HG02885 (cell line): ENCODE data around the gene RBM6.
A peak's percentile ranks its signal among the peaks of the same experiment; 100 is the strongest.
"Not testable (repeated sequence)": the region's sequence is repeated elsewhere in the genome, so short reads cannot be mapped to it uniquely, and the experiment has no call there.

Experiments used
- ATAC-seq: cut with Tn5 transposase; IDR thresholded peaks from one replicate; pipeline ENCODE4 v1.9.1; 2021; ENCODE audit warnings: mild to moderate bottlenecking; ENCODE audit not compliant: unreplicated experiment, poor library complexity

The RBM6 gene

DNA sequence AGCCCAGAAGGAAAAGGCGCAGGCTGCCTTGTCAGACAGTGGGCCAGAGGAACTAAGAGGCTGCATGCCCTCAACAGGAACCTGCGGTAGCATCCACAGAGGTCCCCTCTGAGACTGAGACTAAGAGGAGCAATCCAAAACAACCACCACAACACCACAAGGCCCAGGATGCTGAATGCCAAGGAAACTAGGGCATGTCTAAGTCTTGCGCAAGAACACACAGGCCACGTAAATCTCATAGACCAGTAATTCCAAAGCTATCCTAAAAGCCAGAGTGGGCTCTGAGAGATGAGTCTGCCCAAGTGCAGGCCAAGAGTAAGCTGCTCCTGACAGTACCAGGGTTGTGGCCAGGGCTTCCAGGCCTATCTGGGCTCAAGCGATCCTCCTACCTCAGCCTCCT lies 23.3 kb upstream of the RBM6 start:
- no peak for ATAC-seq

DNA sequence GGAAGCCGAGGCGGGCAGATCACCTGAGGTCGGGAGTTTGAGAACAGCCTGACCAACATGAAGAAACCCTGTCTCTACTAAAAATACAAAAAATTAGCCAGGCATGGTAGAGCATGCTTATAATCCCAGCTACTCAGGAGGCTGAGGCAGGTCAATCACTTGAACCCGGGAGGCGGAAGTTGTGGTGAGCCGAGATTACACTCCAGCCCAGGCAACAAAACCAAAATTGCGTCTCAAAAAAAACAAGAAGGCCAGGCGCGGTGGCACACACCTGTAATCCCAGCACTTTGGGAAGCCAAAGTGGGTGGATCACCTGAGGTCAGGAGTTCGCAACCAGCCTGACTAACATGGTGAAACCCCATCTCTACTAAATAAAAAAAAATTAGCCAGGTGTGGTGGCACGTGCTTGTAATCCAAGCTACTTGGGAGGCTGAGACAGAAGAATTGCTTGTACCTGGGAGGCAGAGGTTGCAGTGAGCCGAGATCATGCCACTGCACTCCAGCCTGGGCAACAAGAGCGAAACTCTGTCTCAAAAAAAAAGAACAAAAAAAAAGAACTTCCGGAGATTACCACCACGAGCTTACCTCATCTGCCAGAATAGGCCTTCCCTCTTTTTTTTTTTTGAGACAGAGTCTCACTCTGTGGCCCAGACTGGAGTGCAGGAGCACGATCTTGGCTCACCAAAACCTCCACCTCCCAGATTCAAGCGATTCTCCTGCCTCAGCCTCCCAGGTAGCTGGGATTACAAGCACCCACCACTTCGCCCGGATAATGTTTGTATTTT lies 22.0 kb upstream of the RBM6 start:
- ATAC-seq = not testable (repeated sequence)

DNA sequence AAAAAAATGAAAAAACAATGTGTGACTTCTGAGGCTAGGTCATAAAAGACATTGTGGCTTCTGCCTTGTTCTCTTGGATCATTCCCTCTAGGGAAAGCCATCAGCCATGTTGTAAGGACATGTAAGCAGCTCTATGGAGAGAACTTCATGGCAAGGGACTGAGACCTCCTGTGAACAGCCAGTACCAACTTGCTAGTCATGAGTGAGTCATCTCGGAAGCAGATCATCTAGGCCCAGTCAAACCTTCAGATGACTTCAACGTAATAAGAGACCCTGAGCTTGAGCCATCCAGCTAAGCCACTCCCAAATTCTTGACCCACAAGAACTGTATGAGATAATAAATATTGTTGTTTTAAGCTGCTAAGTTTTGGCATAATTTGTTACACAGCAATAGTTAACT lies 15.3 kb upstream of the RBM6 start:
- ATAC-seq = no peak

DNA sequence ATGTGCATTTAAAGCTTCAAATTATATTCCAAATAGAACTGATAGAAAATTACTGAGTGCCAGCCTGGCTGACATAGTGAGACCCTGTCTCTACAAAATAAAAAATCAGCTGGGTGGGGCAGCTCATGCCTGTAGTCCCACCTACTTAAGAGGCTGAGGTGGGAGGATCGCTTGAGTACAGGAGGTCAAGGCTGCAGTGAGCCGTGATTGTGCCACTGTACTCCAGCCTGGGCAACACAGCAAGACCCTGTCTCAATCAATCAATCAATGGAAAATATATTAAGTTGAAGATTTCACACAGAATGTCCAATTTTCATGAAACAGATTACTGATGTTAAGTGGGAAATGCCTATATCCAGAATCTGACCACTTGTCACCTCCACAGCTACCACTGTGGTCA lies 14.5 kb upstream of the RBM6 start:
- no peak for ATAC-seq

DNA sequence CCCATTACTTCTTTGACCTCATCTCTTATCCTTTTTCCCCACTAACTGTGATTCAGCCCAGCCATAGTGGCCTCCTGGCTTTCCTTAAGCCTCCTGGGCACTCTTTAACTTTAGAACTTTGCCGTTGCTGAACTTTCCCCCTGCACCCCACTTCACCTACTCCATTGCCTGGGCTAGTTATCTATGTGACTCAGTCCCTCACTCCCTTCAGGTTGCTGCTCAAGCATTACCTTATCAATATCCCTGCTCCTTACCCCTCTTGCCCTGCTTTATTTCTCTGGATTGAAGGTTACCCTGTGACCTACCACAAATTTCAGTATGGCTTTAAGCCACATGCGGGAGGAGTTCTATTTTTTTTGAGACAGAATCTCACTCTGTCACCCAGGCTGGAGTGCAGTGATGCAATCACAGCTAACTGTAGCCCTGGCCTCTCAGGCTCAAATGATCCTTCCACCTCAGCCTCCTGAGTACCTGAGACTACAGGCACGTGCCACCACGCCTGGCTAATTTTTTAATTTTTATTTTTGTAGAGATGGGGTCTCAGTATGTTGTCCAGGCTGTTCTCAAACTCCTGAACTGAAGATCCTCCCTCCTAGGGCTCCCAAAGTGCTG lies 13.7 kb upstream of the RBM6 start:
- ATAC-seq = no peak

DNA sequence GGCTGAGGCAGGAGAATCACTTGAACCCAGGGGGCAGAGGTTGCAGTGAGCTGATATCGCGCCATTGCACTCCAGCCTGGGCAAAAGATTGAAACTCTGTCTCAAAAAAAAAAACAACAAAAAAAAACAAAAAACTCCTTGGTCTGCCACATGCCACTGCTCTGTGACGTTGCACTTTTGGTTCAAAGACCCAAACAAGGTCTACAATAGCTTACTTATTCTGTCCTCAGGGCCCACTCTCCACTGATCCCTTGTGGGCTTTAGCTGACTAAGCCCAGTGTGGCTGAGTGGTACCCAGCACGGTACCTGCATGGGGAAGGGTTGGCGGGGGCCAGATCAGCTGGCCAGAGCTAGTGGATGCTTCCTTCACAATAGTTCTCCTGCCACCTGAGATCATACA lies 12.2 kb upstream of the RBM6 start:
- ATAC-seq = no peak

DNA sequence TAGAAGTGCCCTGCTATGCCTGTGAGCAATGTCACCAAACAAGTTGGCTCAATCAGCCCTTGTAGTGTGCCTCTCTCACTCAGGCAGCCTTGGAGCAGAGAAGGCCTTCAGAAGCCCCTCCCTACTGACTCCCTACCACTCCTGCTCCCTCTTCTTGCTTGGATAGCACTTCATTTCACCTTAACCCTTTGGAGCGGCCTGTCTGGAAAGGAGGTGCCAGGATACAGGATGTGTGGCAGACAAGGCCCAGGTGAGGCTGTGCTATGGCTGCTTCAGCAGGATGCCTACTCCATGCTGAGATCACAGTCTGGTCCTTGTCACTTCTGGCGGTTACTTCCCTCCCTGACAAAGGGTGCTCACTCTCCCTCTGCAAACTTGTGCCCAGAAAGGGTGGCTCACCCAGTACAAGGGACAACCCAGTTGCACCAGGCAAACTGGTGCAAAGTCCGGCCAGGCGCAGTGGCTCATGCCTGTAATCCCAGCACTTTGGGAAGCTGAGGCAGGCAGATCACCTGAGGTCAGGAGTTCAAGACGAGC lies 11.4 kb upstream of the RBM6 start:
- no peak for ATAC-seq

DNA sequence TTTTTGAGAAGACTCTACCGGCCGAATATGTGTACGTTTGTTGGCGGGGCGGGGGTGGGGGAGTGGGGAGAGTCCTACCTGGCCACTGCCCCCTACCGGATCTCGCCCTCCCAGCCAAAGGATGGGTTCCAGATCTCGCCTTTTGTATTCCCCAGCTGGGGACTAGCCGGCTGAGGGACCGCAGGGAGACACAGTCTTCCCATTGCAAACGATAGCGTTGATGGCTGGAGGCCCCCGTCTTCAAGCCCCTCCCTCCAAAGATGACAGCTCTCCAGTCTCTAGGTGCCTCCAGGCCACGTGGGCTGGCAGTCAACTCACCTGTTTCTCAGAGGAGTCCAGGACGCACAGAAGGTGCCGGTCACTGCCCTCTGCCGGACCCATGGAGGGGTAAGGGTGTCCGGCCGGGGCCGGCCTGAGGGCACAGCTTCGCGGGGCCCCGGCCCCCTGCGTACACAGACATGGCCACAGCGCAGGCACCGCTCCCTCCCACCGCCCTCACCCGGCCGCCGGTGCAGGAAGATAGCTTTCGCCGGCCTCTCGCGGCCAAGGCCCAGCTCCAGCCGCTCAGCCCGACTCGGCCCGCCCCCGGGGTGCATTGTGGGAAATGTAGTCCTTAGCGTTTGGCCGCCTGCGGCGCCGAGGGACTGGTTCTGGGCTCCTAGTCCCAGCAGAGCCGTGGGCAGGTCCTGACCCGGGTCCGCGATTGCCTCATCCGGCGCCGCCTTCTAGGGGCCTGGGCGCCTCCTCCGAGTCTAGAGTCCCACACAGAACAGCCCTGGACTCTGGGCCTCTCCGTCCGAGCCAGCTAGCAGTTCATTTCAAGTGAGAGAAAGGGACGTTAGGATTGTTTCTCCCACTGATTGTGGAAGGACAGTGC lies 10.4 kb upstream of the RBM6 start, which contains the start of gene MON1A:
MON1A (minus strand) TSS at position 521 of the 877 bp plus-strand sequence. CDS start 16,465 bp downstream, outside the sequence.
- ATAC-seq = peak; percentile 94

DNA sequence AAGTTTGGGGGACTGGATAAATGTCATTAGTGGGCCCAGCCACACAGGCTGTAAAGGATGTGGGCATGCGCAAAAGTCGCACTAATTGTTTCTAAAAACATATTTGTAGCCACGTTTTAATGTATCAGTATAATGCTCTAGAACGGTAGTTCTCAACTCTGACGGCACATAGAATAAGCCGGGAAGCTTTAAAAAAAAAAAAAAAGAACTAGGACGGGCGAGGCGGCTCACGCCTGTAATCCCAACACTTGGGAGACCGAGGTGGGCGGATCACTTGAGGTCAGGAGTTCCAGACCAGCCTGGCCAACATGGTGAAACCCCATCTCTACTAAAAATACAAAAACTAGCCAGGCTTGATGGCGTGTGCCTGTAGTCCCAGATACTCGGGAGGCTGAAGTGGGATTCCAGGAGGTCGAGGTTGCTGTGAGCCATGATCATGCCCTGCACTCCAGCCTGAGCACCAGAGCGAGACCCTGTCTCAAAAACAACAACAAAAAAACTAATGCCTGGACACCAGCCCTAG lies 9.7 kb upstream of the RBM6 start:
- ATAC-seq = no peak

DNA sequence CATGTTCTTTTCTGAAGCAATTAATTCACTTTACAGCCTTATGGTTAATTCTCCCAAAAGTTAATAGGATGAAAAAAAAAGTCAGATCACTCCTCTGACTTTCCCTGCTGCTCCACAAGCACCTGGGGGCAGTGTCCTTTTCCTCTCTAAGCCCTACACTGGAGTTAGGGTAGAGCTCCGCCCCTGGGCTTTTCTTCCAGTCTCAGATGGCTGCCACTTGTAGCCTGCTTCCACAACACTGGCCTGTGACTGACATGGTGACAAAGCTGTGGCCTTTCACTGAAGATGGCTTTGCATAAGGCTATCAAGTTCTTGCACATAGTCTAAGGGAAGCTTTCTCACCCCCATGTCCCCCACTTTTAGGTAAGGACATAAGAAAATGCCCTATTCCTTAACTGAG lies 9.0 kb upstream of the RBM6 start:
- no peak for ATAC-seq

DNA sequence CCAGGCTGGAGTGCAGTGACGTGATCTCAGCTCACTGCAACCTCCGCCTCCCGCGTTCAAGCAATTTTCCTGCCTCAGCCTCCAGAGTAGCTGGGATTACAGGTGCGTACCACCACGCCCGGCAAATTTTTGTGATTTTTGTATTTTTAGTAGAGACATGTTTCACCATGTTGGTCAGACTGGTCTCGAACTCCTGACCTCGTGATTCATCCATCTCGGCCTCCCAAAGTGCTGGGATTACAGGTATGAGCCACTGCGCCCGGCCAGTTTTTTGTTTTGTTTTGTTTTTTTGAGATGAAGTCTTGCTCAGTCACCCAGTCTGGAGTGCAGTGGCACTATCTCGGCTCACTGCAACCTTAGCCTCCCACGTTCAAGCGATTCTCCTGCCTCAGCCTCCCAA lies 7.7 kb upstream of the RBM6 start:
- not testable (repeated sequence) for ATAC-seq

DNA sequence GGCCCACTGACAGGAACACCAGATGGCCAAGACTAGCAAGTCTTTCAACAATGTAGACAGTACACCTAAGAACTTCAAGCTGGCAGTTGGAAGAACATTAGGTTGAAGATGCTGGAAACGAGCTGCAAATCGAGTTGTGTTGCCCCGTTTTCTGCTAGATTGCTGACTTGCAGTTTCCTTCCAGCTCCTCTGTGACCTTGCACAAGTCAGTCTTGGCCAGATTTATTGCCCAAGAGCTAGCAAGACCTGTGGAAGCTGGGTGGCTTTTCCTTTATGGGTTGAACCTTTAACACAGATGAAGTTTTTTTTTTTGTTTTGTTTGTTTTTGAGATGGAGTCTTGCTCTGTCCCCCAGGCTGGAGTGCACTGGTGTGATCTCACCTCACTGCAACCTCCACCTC lies 2.9 kb upstream of the RBM6 start:
- no peak for ATAC-seq

DNA sequence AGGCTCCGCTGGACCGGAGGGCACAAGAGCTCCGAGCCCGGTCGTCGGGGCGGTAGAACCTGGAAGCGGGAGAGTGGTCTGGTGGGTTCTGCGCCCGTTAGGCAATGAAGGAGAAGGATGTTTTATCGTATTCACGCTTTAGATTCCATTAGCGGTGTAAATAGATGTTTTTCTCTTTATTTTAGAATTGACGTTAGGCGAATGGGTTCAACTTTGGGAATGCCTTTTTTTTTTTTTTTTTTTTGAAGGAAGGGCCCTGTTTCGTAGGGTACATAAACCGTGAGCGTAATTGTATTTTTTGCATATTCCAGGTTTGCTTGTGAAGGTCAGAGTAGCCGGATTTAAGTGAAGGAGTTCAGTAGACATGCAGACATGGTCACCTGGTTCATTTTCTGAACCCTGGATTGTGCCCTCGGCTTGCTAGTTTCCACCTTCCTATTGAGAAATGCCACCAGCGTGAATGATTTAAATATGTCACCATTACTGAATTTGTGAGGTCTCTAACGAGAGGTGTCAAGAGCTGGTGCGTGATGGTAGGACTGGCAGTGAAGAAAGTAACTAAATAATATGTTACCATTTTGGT lies 808 bp downstream of the RBM6 start:
- no peak for ATAC-seq

DNA sequence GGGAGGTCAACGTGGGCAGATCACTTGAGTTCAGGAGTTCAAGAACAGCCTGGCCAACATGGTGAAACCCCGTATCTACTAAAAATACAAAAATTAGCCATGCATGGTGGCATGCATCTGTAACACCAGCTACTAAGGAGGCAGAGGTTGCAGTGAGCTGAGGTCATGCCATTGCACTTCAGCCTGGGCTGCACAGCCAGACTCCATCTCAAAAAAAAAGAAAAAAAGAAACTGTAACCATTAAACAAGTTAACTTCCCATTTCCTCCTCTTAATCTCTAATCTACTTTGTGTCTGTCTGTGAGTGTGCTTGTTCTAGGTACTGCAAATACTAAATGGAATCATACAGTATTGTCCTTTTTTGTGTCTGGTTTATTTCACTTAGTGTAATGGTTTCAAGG lies 2.7 kb downstream of the RBM6 start:
- no peak for ATAC-seq

DNA sequence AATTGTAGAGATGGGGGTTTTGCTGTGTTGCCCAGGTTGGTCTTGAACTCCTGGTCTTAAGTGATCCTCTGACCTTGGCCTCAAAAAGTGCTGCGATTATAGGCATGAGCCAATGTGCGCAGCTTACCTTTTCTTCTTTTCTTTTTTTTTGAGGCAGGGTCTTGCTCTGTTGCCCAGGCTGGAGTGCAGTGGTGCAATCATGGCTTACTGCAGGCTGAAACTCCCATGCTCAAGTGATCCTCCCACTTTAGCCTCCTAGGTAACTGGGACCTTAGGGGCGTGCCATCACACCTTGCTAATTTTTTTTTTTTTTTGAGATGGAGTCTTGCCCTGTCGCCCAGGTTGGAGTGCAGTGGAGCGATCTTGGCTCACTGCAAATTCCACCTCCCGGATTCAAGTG lies 13.0 kb downstream of the RBM6 start:
- no peak for ATAC-seq

DNA sequence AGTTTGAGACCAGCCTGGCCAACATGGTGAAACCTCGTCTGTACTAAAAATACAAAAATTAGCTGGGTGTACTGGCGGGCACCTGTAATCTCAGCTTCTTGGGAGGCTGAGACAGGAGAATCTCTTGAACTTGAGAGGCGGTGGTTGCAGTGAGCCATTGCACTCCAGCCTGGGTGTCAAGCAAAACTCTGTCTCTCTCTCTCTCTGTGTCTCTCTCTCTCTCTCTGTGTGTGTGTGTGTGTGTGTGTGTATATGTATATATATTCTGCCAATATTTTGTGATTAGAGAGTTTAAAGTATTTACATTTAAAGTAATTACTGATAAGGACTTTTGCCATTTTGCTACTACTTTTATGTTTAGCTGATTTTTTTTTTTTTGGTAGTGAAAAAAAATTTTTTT lies 15.7 kb downstream of the RBM6 start:
- ATAC-seq = no peak

DNA sequence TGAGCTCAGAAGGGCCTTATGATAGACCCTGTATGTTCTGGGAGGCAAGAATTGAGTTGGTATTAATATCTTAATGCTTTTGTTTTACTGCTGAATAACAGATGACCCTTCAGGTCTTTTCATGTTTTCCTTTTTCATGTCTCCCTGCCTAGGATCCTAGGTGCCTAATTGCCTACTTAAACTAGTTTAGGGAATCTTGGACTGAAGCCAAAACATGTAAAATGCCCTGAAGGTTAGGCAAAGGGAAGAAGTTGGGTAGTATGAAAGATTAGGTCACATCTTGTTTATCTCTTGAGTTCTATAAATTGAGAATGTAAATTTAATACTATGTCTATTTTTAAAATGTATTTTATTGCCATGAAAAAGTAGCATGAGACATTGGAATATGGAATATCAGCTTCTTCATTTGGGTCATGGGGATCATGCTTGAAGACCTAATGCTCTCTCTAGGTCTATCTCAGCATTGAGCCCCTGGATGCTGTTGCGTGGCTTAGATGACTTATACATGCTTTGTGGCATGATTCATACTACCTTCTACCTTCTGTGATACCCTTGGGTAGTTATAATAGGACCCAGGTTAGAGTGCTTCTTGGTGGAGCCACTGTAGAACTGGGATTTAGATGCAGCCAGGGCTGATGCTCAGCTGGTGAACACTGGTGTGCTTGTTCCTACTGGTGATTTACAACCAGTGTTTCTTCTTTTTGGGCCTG lies 26.4 kb downstream of the RBM6 start:
- ATAC-seq = no peak

DNA sequence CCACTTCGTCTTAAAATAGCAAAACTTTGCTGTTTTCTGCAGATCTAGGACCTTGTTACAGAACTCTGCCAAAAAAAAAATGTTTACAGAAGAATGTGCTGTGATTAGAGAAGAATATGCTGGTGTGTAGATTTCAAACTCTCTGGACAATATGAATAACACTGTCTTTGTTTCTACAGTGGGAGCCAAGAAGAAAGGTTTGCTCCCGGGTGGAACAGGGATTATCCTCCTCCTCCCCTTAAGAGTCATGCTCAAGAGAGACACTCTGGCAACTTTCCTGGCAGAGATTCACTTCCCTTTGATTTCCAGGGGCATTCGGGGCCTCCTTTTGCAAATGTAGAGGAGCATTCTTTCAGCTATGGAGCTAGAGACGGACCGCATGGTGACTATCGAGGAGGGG lies 27.3 kb downstream of the RBM6 start:
- no peak for ATAC-seq

DNA sequence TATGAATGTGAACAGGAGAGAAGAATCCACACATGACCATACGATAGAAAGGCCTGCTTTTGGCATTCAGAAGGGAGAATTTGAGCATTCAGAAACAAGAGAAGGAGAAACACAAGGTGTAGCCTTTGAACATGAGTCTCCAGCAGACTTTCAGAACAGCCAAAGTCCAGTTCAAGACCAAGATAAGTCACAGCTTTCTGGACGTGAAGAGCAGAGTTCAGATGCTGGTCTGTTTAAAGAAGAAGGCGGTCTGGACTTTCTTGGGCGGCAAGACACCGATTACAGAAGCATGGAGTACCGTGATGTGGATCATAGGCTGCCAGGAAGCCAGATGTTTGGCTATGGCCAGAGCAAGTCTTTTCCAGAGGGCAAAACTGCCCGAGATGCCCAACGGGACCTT lies 28.4 kb downstream of the RBM6 start:
- no peak for ATAC-seq

DNA sequence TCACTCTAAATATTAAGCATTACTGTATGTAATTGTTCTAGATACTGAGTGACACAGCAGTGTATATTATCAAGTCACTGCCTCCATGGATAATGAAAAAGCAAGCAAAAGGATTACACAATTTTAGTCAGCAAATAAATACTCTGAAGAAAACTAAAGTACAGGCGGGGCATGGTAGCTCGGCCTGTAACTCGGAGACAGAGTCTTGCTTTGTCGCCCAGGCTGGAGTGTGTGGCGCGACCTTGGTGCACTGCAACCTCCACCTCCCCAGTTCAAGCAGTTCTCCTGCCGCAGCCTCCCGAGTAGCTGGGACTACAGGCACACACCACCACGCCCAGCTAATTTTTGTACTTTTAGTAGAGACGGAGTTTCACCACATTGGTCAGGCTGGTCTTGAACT lies 32.7 kb downstream of the RBM6 start:
- no peak for ATAC-seq
